ENCODE results near the gene KIF3C.

- no peak for TF ChIP-seq CTCF (IDR thresholded peaks at IDR 0.05)
- TF ChIP-seq EZH2 (IDR thresholded peaks at IDR 0.05) = no peak
- no peak for TF ChIP-seq EZH2phosphoT487 (IDR thresholded peaks at IDR 0.05)
These were observed 21.9 kb downstream of the KIF3C start for GRCh38 chr2:25960396-25960795.
